HG02884 (cell line): ENCODE data around the gene MARCHF9.
A peak's percentile ranks its signal among the peaks of the same experiment; 100 is the strongest.
"Not testable (repeated sequence)": the region's sequence is repeated elsewhere in the genome, so short reads cannot be mapped to it uniquely, and the experiment has no call there.

ENCODE experiments used
- ATAC-seq: cut with Tn5 transposase; IDR thresholded peaks from one replicate; pipeline ENCODE4 v1.9.1; 2021; ENCODE audit warnings: mild to moderate bottlenecking, moderate library complexity; ENCODE audit not compliant: unreplicated experiment

MARCHF9 gene

GRCh38 chr12:57754411-57755193 lies at the start of gene MARCHF9:
Gene MARCHF9, plus strand, starts transcription at chr12:57755103. Its CDS starts 426 bp downstream, at chr12:57755529.
- peak; percentile 34 for ATAC-seq

GRCh38 chr12:57707250-57707649 lies 47.7 kb upstream of the MARCHF9 start:
- ATAC-seq: no peak

GRCh38 chr12:57708296-57708695 lies 46.6 kb upstream of the MARCHF9 start:
- ATAC-seq: no peak

- no peak for ATAC-seq
Measured at GRCh38 chr12:57712701-57713100, 42.2 kb upstream of the MARCHF9 start.

GRCh38 chr12:57713209-57713608 lies 41.7 kb upstream of the MARCHF9 start:
- no peak for ATAC-seq

GRCh38 chr12:57715036-57715748 lies 39.7 kb upstream of the MARCHF9 start:
- ATAC-seq: not testable (repeated sequence)

GRCh38 chr12:57715786-57716185 lies 39.1 kb upstream of the MARCHF9 start:
- no peak for ATAC-seq

- no peak for ATAC-seq
Measured at GRCh38 chr12:57716305-57716704, 38.6 kb upstream of the MARCHF9 start.

- ATAC-seq: no peak
Measured at GRCh38 chr12:57717131-57717530, 37.8 kb upstream of the MARCHF9 start.

- ATAC-seq: no peak
Measured at GRCh38 chr12:57717846-57718640, 36.9 kb upstream of the MARCHF9 start.

GRCh38 chr12:57718641-57719528 lies 36.0 kb upstream of the MARCHF9 start:
- no peak for ATAC-seq

GRCh38 chr12:57719777-57720605 lies 34.9 kb upstream of the MARCHF9 start:
- ATAC-seq: no peak

- ATAC-seq: no peak
Measured at GRCh38 chr12:57720606-57721595, 34.0 kb upstream of the MARCHF9 start.

GRCh38 chr12:57721846-57722608 lies 32.9 kb upstream of the MARCHF9 start:
- ATAC-seq: not testable (repeated sequence)

GRCh38 chr12:57722716-57723629 lies 31.9 kb upstream of the MARCHF9 start:
- ATAC-seq: no peak

GRCh38 chr12:57723630-57723962 lies 31.3 kb upstream of the MARCHF9 start:
- no peak for ATAC-seq
